ENCODE results near the gene PMS1.

Gene PMS1

GRCh38 chr2:189835855-189836558, 51.8 kb downstream of the PMS1 start:
- TF ChIP-seq CTCF (conservative IDR thresholded peaks at IDR 0.05) = no peak
- TF ChIP-seq ZFX (IDR thresholded peaks at IDR 0.05) = no peak
- no peak overlapping the region for H3K27ac ChIP-seq

- H3K27ac ChIP-seq = no peak overlapping the region
Observed at GRCh38 chr2:189836644-189837043, 52.4 kb downstream of the PMS1 start.

GRCh38 chr2:189837326-189837725, 53.1 kb downstream of the PMS1 start:
- no peak overlapping the region for H3K27ac ChIP-seq
- TF ChIP-seq CTCF (conservative IDR thresholded peaks at IDR 0.05) = no peak
- no peak for TF ChIP-seq ZFX (IDR thresholded peaks at IDR 0.05)

More at GRCh38 chr2:189836644-189837043, 52.4 kb downstream of the PMS1 start:
- TF ChIP-seq ZFX (IDR thresholded peaks at IDR 0.05) (no peak), CTCF (conservative IDR thresholded peaks at IDR 0.05) (no peak)

GRCh38 chr2:189841019-189841418, 56.8 kb downstream of the PMS1 start:
- no peak overlapping the region for H3K27ac ChIP-seq
- TF ChIP-seq ZFX (IDR thresholded peaks at IDR 0.05) (no peak), CTCF (conservative IDR thresholded peaks at IDR 0.05) (no peak)

- TF ChIP-seq CTCF (conservative IDR thresholded peaks at IDR 0.05) (no peak), ZFX (IDR thresholded peaks at IDR 0.05) (no peak)
Observed at GRCh38 chr2:189848276-189848675, 64.0 kb downstream of the PMS1 start.

GRCh38 chr2:189849550-189849949, 65.3 kb downstream of the PMS1 start:
- no peak for TF ChIP-seq CTCF (conservative IDR thresholded peaks at IDR 0.05)
- TF ChIP-seq ZFX (IDR thresholded peaks at IDR 0.05) = no peak
- H3K27ac ChIP-seq = no peak overlapping the region

More at GRCh38 chr2:189848276-189848675, 64.0 kb downstream of the PMS1 start:
- H3K27ac ChIP-seq = no peak overlapping the region

- TF ChIP-seq ZFX (IDR thresholded peaks at IDR 0.05) = no peak
- TF ChIP-seq CTCF (conservative IDR thresholded peaks at IDR 0.05) = no peak
- no peak overlapping the region for H3K27ac ChIP-seq
Observed at GRCh38 chr2:189851174-189851826, 67.0 kb downstream of the PMS1 start.

Data from C4-2B (cell line).